HEK293 (cell line): ENCODE data around the gene GARIN5B.

Source experiments
- KLF16 ChIP-seq: fragments of 450-650 bp; formaldehyde crosslinking; IDR thresholded peaks from 2 replicates; pipeline ENCODE4 v1.5.1; 2017; ENCODE audit warnings: missing biosample characterization, missing genetic modification characterization
- ZNF138 ChIP-seq: fragments of 450-650 bp; formaldehyde crosslinking; IDR thresholded peaks from 2 replicates; pipeline ENCODE4 v1.5.1; 2016; ENCODE audit warnings: missing biosample characterization, missing genetic modification characterization, borderline replicate concordance
- ZNF580 ChIP-seq: fragments of 450-650 bp; formaldehyde crosslinking; IDR thresholded peaks from 2 replicates; pipeline ENCODE4 v1.5.1; 2016; ENCODE audit warnings: missing biosample characterization, missing genetic modification characterization
- TF ChIP-seq, protein P1 (sequence below): fragments of 450-650 bp; formaldehyde crosslinking; IDR thresholded peaks from 2 replicates; pipeline ENCODE4 v1.5.1; 2016; ENCODE audit warnings: missing biosample characterization, missing genetic modification characterization
- TF ChIP-seq, protein P2 (sequence below): fragments of 450-650 bp; formaldehyde crosslinking; IDR thresholded peaks from 2 replicates; pipeline ENCODE4 v1.5.1; 2016; ENCODE audit warnings: missing biosample characterization, missing genetic modification characterization

DNA sequence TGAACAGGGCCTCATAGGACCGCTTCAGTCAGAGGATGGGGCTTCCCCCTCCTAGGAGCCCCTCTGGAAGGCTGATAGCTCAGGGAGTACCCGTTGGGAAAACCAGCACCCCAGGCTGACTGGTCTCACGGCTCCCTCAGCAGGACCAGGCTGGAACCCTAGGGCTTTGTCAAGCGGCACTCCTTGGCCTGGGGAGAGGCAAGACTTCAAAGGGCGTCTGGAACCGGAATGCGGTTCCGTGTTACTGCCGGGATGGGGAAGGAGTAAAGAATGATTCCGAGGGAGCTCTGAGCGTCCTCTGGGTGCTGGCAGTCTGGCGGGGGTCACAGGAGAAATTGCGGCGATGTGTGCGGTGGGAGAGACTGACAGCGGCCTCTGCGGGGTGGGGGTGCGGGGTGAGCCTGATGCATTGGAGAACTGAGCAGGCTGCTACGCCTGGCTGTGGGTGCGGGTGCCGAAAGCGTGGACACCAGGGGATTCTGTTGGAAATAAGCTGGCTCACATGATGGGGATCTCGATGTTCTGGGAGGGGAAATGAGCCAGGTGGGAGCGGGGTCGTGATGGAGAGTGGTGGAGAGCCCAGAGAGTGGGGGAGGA, 10.4 kb downstream of the GARIN5B start:
- no peak for TF ChIP-seq ZNF138 (tag by site-specific recombination)
- TF ChIP-seq, protein P1, sequence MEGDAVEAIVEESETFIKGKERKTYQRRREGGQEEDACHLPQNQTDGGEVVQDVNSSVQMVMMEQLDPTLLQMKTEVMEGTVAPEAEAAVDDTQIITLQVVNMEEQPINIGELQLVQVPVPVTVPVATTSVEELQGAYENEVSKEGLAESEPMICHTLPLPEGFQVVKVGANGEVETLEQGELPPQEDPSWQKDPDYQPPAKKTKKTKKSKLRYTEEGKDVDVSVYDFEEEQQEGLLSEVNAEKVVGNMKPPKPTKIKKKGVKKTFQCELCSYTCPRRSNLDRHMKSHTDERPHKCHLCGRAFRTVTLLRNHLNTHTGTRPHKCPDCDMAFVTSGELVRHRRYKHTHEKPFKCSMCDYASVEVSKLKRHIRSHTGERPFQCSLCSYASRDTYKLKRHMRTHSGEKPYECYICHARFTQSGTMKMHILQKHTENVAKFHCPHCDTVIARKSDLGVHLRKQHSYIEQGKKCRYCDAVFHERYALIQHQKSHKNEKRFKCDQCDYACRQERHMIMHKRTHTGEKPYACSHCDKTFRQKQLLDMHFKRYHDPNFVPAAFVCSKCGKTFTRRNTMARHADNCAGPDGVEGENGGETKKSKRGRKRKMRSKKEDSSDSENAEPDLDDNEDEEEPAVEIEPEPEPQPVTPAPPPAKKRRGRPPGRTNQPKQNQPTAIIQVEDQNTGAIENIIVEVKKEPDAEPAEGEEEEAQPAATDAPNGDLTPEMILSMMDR (tag by site-specific recombination): no peak
- TF ChIP-seq ZNF580 (tag by site-specific recombination): no peak
- no peak for TF ChIP-seq KLF16
- TF ChIP-seq, protein P2, sequence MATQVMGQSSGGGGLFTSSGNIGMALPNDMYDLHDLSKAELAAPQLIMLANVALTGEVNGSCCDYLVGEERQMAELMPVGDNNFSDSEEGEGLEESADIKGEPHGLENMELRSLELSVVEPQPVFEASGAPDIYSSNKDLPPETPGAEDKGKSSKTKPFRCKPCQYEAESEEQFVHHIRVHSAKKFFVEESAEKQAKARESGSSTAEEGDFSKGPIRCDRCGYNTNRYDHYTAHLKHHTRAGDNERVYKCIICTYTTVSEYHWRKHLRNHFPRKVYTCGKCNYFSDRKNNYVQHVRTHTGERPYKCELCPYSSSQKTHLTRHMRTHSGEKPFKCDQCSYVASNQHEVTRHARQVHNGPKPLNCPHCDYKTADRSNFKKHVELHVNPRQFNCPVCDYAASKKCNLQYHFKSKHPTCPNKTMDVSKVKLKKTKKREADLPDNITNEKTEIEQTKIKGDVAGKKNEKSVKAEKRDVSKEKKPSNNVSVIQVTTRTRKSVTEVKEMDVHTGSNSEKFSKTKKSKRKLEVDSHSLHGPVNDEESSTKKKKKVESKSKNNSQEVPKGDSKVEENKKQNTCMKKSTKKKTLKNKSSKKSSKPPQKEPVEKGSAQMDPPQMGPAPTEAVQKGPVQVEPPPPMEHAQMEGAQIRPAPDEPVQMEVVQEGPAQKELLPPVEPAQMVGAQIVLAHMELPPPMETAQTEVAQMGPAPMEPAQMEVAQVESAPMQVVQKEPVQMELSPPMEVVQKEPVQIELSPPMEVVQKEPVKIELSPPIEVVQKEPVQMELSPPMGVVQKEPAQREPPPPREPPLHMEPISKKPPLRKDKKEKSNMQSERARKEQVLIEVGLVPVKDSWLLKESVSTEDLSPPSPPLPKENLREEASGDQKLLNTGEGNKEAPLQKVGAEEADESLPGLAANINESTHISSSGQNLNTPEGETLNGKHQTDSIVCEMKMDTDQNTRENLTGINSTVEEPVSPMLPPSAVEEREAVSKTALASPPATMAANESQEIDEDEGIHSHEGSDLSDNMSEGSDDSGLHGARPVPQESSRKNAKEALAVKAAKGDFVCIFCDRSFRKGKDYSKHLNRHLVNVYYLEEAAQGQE: no peak
